HepG2 (cell line): ENCODE measurements around the gene CAPN12. TPM values are rescaled to one million over a fixed set of nuclear protein-coding genes. Genes with fewer than 3 reads are reported as not detected.
A peak's percentile ranks its signal among the peaks of the same experiment; 100 is the strongest.

Source experiments
- ATM ChIP-seq: fragments of 450-650 bp; IDR thresholded peaks from 2 replicates; pipeline ENCODE4 v1.7.1; 2017; ENCODE audit warnings: mild to moderate bottlenecking, borderline replicate concordance
- CCDC6 ChIP-seq: sonication (generic); formaldehyde crosslinking; IDR thresholded peaks from 2 replicates; pipeline ENCODE4 v1.8.1; 2022; ENCODE audit warnings: mild to moderate bottlenecking, missing genetic modification reagents, moderate library complexity
- HIC2 ChIP-seq: sonication (generic); formaldehyde crosslinking; IDR thresholded peaks from 2 replicates; pipeline ENCODE4 v1.9.0; 2022; ENCODE audit warnings: low read depth, missing genetic modification reagents
- NR0B2 ChIP-seq: sonication (generic); formaldehyde crosslinking; IDR thresholded peaks from 2 replicates; pipeline ENCODE4 v1.4.0; 2020; ENCODE audit warnings: mild to moderate bottlenecking, missing genetic modification reagents
- PLSCR1 ChIP-seq: sonication (generic); formaldehyde crosslinking; IDR thresholded peaks from 2 replicates; pipeline ENCODE4 v1.5.0; 2020; ENCODE audit warnings: missing genetic modification reagents, mild to moderate bottlenecking, borderline replicate concordance
- REPIN1 ChIP-seq: sonication (generic); formaldehyde crosslinking; IDR thresholded peaks from 2 replicates; pipeline ENCODE4 v1.8.0; 2022; ENCODE audit warnings: missing genetic modification reagents, low read depth, mild to moderate bottlenecking, borderline replicate concordance
- SIN3A ChIP-seq: IDR thresholded peaks from 2 replicates; pipeline ENCODE4 v1.6.1; 2011; ENCODE audit warnings: low read depth, mild to moderate bottlenecking, control low read depth, low read length, borderline replicate concordance
- SP4 ChIP-seq: sonication (generic); formaldehyde crosslinking; IDR thresholded peaks from 2 replicates; pipeline ENCODE4 v1.8.1; 2023; ENCODE audit warnings: mild to moderate bottlenecking, missing genetic modification reagents
- SP5 ChIP-seq: IDR thresholded peaks from 2 replicates; pipeline ENCODE4 v1.6.1; 2016; ENCODE audit warnings: low read depth, borderline replicate concordance
- TBL1XR1 ChIP-seq: fragments of 150-350 bp; IDR thresholded peaks from 2 replicates; pipeline ENCODE4 v1.6.1; 2014; ENCODE audit warnings: borderline replicate concordance, low read length; ENCODE audit not compliant: partially characterized antibody
- TCF12 ChIP-seq, 2 experiments: fragments of 450-650 bp in 1 of 2; sonication (generic) in 1 of 2; formaldehyde crosslinking in 1 of 2; IDR thresholded peaks; 2 replicates each; pipeline versions ENCODE4 v1.6.1 to v1.8.0; 2017 to 2022; ENCODE audit warnings: antibody characterized with exemption in 1 of 2, mild to moderate bottlenecking in 1 of 2, missing genetic modification reagents in 1 of 2, moderate library complexity in 1 of 2
- TFDP1 ChIP-seq: IDR thresholded peaks from 2 replicates; pipeline ENCODE4 v1.6.1; 2016; ENCODE audit warnings: missing compliant biosample characterization, missing genetic modification reagents, borderline replicate concordance
- ZBTB20 ChIP-seq: sonication (generic); formaldehyde crosslinking; IDR thresholded peaks from 2 replicates; pipeline ENCODE4 v1.8.1; 2023; ENCODE audit warnings: missing genetic modification reagents, low read depth, mild to moderate bottlenecking, borderline replicate concordance
- ZNF331 ChIP-seq: sonication (generic); formaldehyde crosslinking; IDR thresholded peaks from 2 replicates; pipeline ENCODE4 v1.4.0; 2020; ENCODE audit warnings: missing genetic modification reagents
- ZNF430 ChIP-seq: sonication (generic); formaldehyde crosslinking; IDR thresholded peaks from 2 replicates; pipeline ENCODE4 v1.9.0; 2021; ENCODE audit warnings: mild to moderate bottlenecking, missing genetic modification reagents
- ZNF503 ChIP-seq: sonication (generic); formaldehyde crosslinking; IDR thresholded peaks from 2 replicates; pipeline ENCODE4 v1.4.0; 2020; ENCODE audit warnings: missing genetic modification reagents
- ZNF563 ChIP-seq: sonication (generic); formaldehyde crosslinking; IDR thresholded peaks from 2 replicates; pipeline ENCODE4 v1.8.0; 2022; ENCODE audit warnings: mild to moderate bottlenecking, moderate library complexity, missing genetic modification reagents
- ZNF710 ChIP-seq: sonication (generic); formaldehyde crosslinking; IDR thresholded peaks from 2 replicates; pipeline ENCODE4 v1.5.0; 2020; ENCODE audit warnings: mild to moderate bottlenecking, missing genetic modification reagents, borderline replicate concordance
- ZNF790 ChIP-seq: sonication (generic); formaldehyde crosslinking; IDR thresholded peaks from 2 replicates; pipeline ENCODE4 v1.8.0; 2022; ENCODE audit warnings: missing genetic modification reagents, mild to moderate bottlenecking, borderline replicate concordance
- polyA plus RNA-seq, 8 experiments: library from polyadenylated mRNA; depleted of rRNA in 3 of 8; stranded (reverse) in 7 of 8; unstranded in 1 of 8; fragments of >200 nt; fragmentation: Illumina TruSeq in 4 of 8; extraction: Trizol in 4 of 8; gene quantifications; 2 replicates each; pipeline versions ENCODE4 v1.2.1 to v1.2.3, GENCODE V29; 2011 to 2016; ENCODE audit warnings: low read depth in 4 of 8, missing spikeins in 1 of 8, mixed read lengths in 1 of 8; ENCODE audit not compliant: insufficient read depth in 1 of 8
- total RNA-seq, 5 experiments: library from RNA; depleted of rRNA; stranded (reverse); fragments of >200 nt; fragmentation: Illumina TruSeq; extraction: Trizol; gene quantifications; 2 replicates each; pipeline ENCODE4 v1.2.3, GENCODE V29; 2016; ENCODE audit warnings: low read depth in 1 of 5

CAPN12 gene
- total and polyA plus RNA-seq, 2 of the 13 experiments (the other 11 are each of a cell fraction or from before 2014, with no cell fraction given): 1.6 to 13.6 TPM

- peak; percentile 93 for TF ChIP-seq ZNF710
- peak; percentile 15 for TF ChIP-seq SP4 (CRISPR knock-in tag)
- TF ChIP-seq TFDP1 (CRISPR knock-in tag): peak; percentile 62; the same call in 1 of the 2 replicates
- no peak for TF ChIP-seq ZNF331 (CRISPR knock-in tag)
- no peak for TF ChIP-seq HIC2
- peak; percentile 53; the same call in 1 of the 2 replicates for TF ChIP-seq ZNF790 (CRISPR knock-in tag)
- TF ChIP-seq ZNF563: 0 out of 2 replicates have a peak, but pooled peaks have one; percentile 23
- 0 out of 2 replicates have a peak, but pooled peaks have one; percentile 22 for TF ChIP-seq REPIN1 (CRISPR knock-in tag)
- TF ChIP-seq ZNF430 (CRISPR knock-in tag): peak; percentile 78
- no peak for TF ChIP-seq ATM
- TF ChIP-seq SIN3A: 0 out of 2 replicates have a peak, but pooled peaks have one; percentile 24
- TF ChIP-seq NR0B2 (CRISPR knock-in tag): no peak
- TF ChIP-seq TCF12 (IDR thresholded peaks at IDR 0.05): no peak
- TF ChIP-seq TCF12 (CRISPR knock-in tag; IDR thresholded peaks at IDR 0.05): 0 out of 2 replicates have a peak, but pooled peaks have one; percentile 37
- TF ChIP-seq CCDC6 (CRISPR knock-in tag): peak; percentile 60
- no peak for TF ChIP-seq PLSCR1 (CRISPR knock-in tag)
- peak; percentile 13; the same call in 1 of the 2 replicates for TF ChIP-seq ZNF503 (CRISPR knock-in tag)
- peak; percentile 85 for TF ChIP-seq SP5 (CRISPR knock-in tag)
- TF ChIP-seq TBL1XR1: no peak
- 0 out of 2 replicates have a peak, but pooled peaks have one; percentile 6 for TF ChIP-seq ZBTB20
These were observed 43.3 kb downstream of the CAPN12 start (continued) for GRCh38 chr19:38700902-38701454.
